A549 (cell line): ENCODE data around the gene SEC16B. TPM values are rescaled to one million over a fixed set of nuclear protein-coding genes. Genes with fewer than 3 reads are reported as not detected.

Experiments used
- ATAC-seq, 2 experiments: fragments of 200-7000 bp in 1 of 2; fragments of >200 bp in 1 of 2; cut with Nextera tagmentation in 1 of 2; cut with Tn5 transposase in 1 of 2; 3 replicates each; pipeline versions ENCODE4 v1.8.0 to v1.9.1; 2018 to 2020; ENCODE audit warnings: mild to moderate bottlenecking in 1 of 2, moderate library complexity in 1 of 2
- CTCF ChIA-PET: fragments of 300-600 bp; sonication (Branson Sonifier 250); formaldehyde crosslinking; extraction: SDS; loops from one replicate; lab custom pipeline; 2021; ENCODE audit warnings: antibody characterized with exemption, inconsistent platforms; lab: Yijun Ruan, JAX
- POLR2A ChIA-PET: fragments of 350-600 bp; formaldehyde crosslinking; extraction: SDS; loops from one replicate; lab custom pipeline; 2021; ENCODE audit warnings: antibody characterized with exemption, inconsistent platforms; lab: Yijun Ruan, JAX
- DNase-seq, 2 experiments: peaks; one replicate each; pipeline versions ENCODE4 v3.0.0 to v3.0.0-alpha.2; 2011 to 2016; ENCODE audit warnings: low read depth in 1 of 2, low spot score in 1 of 2
- FAIRE-seq: peaks from 2 replicates; lab custom pipeline; 2011; peaks lifted over from hg19 to GRCh38; lab: Jason Lieb, UNC
- H3K27ac ChIP-seq, 2 experiments: fragments of >200 bp; sonication (Bioruptor Twin); formaldehyde crosslinking; 3 replicates each; pipeline ENCODE4 v1.5.1; 2016 to 2017
- H3K4me1 ChIP-seq: fragments of >200 bp; sonication (Bioruptor Twin); formaldehyde crosslinking; 3 replicates; pipeline ENCODE4 v1.6.1; 2016
- H3K4me2 ChIP-seq: fragments of >200 bp; sonication (Bioruptor Twin); formaldehyde crosslinking; 3 replicates; pipeline ENCODE4 v1.6.1; 2016
- H3K4me3 ChIP-seq: fragments of >200 bp; sonication (Bioruptor Twin); formaldehyde crosslinking; 3 replicates; pipeline ENCODE4 v1.5.1; 2016
- H3K9me3 ChIP-seq: fragments of >200 bp; sonication (Bioruptor Twin); formaldehyde crosslinking; 3 replicates; pipeline ENCODE4 v1.6.1; 2016
- CBX2 ChIP-seq: fragments of 200-600 bp; sonication (generic); IDR thresholded peaks from 2 replicates; pipeline ENCODE4 v1.6.1; 2016; ENCODE audit warnings: low read depth, mild to moderate bottlenecking, borderline replicate concordance
- FOSB ChIP-seq: fragments of 250-450 bp; sonication (Bioruptor Pico); IDR thresholded peaks from 2 replicates; pipeline ENCODE4 v1.5.0; 2020; ENCODE audit warnings: mild to moderate bottlenecking, moderate library complexity
- GATA3 ChIP-seq: IDR thresholded peaks from 2 replicates; pipeline ENCODE4 v1.6.1; 2012; ENCODE audit warnings: borderline replicate concordance
- HOXA7 ChIP-seq: fragments of 250-450 bp; sonication (Bioruptor Pico); IDR thresholded peaks from 2 replicates; pipeline ENCODE4 v1.5.0; 2020; ENCODE audit warnings: mild to moderate bottlenecking, moderate library complexity
- KDM1A ChIP-seq: fragments of 200-600 bp; sonication (generic); IDR thresholded peaks from 2 replicates; pipeline ENCODE4 v1.6.1; 2016; ENCODE audit warnings: low read depth, mild to moderate bottlenecking
- KDM5A ChIP-seq: fragments of 200-600 bp; sonication (generic); IDR thresholded peaks from 2 replicates; pipeline ENCODE4 v1.6.1; 2016; ENCODE audit warnings: antibody characterized with exemption, mild to moderate bottlenecking
- NFE2L2 ChIP-seq: fragments of 150-350 bp; conservative IDR thresholded peaks from 2 replicates; pipeline ENCODE4 v1.6.1; 2014; ENCODE audit warnings: low read length
- NPAS2 ChIP-seq: fragments of 250-450 bp; sonication (Bioruptor Pico); IDR thresholded peaks from 2 replicates; pipeline ENCODE4 v1.8.0; 2022; ENCODE audit warnings: mild to moderate bottlenecking, moderate library complexity, borderline replicate concordance
- NR3C1 ChIP-seq: fragments of >200 bp; sonication (Bioruptor Twin); formaldehyde crosslinking; IDR thresholded peaks from 3 replicates; pipeline ENCODE4 v1.6.1; 2017
- PBX3 ChIP-seq: IDR thresholded peaks from 2 replicates; pipeline ENCODE4 v1.6.1; 2012
- POLR2A ChIP-seq: IDR thresholded peaks from 2 replicates; pipeline ENCODE4 v1.6.1; 2012; ENCODE audit warnings: mild to moderate bottlenecking, low read length
- POLR2AphosphoS2 ChIP-seq: conservative IDR thresholded peaks from 2 replicates; pipeline ENCODE4 v1.6.1; 2012; ENCODE audit warnings: low read length, improper control_type of control experiment, inconsistent platforms
- SREBF2 ChIP-seq: fragments of 450-650 bp; IDR thresholded peaks from 2 replicates; pipeline ENCODE4 v1.6.1; 2014; ENCODE audit warnings: mild to moderate bottlenecking, moderate library complexity
- TP53 ChIP-seq: fragments of 250-450 bp; sonication (Bioruptor Pico); IDR thresholded peaks from 2 replicates; pipeline ENCODE4 v1.5.0; 2021; ENCODE audit warnings: mild to moderate bottlenecking, moderate library complexity
- USF2 ChIP-seq: fragments of 450-650 bp; IDR thresholded peaks from 2 replicates; pipeline ENCODE4 v1.6.1; 2014; ENCODE audit warnings: antibody characterized with exemption
- ZNF302 ChIP-seq: fragments of 250-450 bp; sonication (Bioruptor Pico); IDR thresholded peaks from 2 replicates; pipeline ENCODE4 v1.9.0; 2021; ENCODE audit warnings: inconsistent platforms, mild to moderate bottlenecking, moderate library complexity
- WGBS: methylation state at CpG from one replicate; pipeline ENCODE4 v1.1.6; 2017; ENCODE audit errors: missing lambda C conversion rate; 5-methylcytosine and 5-hydroxymethylcytosine counted together
- polyA plus RNA-seq, 4 experiments: library from polyadenylated mRNA; depleted of rRNA in 3 of 4; stranded (reverse); fragments of >200 nt; fragmentation: RNase III in 1 of 4; extraction: RNeasy Plus Mini Kit Qiagen cat#74134 plus additional on column Dnase treatment in 1 of 4; gene quantifications; 2 replicates in 3 of 4; 3 replicates in 1 of 4; pipeline ENCODE4 v1.2.3, GENCODE V29; 2011 to 2017
- small RNA-seq, 6 experiments: library from RNA; depleted of rRNA; stranded (forward); fragments of <200 nt; gene quantifications; one replicate each; pipeline ENCODE3, GENCODE V24; 2012
- TF ChIP-seq, protein P1 (sequence below): fragments of >200 bp; sonication (Bioruptor Twin); formaldehyde crosslinking; IDR thresholded peaks from 3 replicates; pipeline ENCODE4 v1.6.1; 2016
- TF ChIP-seq, protein P2 (sequence below): IDR thresholded peaks from 2 replicates; pipeline ENCODE4 v1.6.1; 2012
- TF ChIP-seq, protein P3 (sequence below): fragments of 250-450 bp; sonication (Bioruptor Pico); IDR thresholded peaks from 2 replicates; pipeline ENCODE4 v1.5.0; 2020; ENCODE audit warnings: low read depth, mild to moderate bottlenecking, moderate library complexity
- TF ChIP-seq, protein P4 (sequence below): fragments of 150-350 bp; IDR thresholded peaks from 2 replicates; pipeline ENCODE4 v1.6.1; 2014; ENCODE audit warnings: low read depth, mild to moderate bottlenecking, low read length

The SEC16B gene
- polyA plus RNA-seq, 2 of the 4 experiments (the other 2 are of a cell fraction), result 1.3 to 2.6 TPM

- Histone ChIP-seq H3K4me1 (no peaks in the 10 kb centered on the region), H3K27ac (no peak overlapping the region)
- ATAC-seq (no peak), FAIRE-seq (no peak)
- POLR2A ChIA-PET, result no interaction called here
- TF ChIP-seq, protein P1, sequence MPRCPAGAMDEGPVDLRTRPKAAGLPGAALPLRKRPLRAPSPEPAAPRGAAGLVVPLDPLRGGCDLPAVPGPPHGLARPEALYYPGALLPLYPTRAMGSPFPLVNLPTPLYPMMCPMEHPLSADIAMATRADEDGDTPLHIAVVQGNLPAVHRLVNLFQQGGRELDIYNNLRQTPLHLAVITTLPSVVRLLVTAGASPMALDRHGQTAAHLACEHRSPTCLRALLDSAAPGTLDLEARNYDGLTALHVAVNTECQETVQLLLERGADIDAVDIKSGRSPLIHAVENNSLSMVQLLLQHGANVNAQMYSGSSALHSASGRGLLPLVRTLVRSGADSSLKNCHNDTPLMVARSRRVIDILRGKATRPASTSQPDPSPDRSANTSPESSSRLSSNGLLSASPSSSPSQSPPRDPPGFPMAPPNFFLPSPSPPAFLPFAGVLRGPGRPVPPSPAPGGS, result no peak
- TF ChIP-seq, protein P2, sequence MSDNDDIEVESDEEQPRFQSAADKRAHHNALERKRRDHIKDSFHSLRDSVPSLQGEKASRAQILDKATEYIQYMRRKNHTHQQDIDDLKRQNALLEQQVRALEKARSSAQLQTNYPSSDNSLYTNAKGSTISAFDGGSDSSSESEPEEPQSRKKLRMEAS, result no peak
- TF ChIP-seq NR3C1, result no peak
- TF ChIP-seq PBX3, result no peak
- no peak for TF ChIP-seq POLR2A
- no peak for TF ChIP-seq KDM1A
- no peak for TF ChIP-seq NFE2L2
- TF ChIP-seq, protein P3, sequence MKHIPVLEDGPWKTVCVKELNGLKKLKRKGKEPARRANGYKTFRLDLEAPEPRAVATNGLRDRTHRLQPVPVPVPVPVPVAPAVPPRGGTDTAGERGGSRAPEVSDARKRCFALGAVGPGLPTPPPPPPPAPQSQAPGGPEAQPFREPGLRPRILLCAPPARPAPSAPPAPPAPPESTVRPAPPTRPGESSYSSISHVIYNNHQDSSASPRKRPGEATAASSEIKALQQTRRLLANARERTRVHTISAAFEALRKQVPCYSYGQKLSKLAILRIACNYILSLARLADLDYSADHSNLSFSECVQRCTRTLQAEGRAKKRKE, result no peak
- no peak for TF ChIP-seq SREBF2
- no peak for TF ChIP-seq USF2
- TF ChIP-seq CBX2, result no peak
- no peak for TF ChIP-seq FOSB (CRISPR knock-in tag)
- no peak for TF ChIP-seq GATA3
- TF ChIP-seq TP53 (CRISPR knock-in tag), result no peak
- no peak for TF ChIP-seq HOXA7 (CRISPR knock-in tag)
- TF ChIP-seq ZNF302 (CRISPR knock-in tag), result no peak
- no peak for TF ChIP-seq NPAS2 (CRISPR knock-in tag)
- TF ChIP-seq, all 56 proteins: peak for 0
- DNase-seq, result no peak
- Histone ChIP-seq H3K4me2 (no peak overlapping the region), H3K4me3 (no peak overlapping the region), H3K9me3 (no peaks in the 10 kb centered on the region)
- 26% methylated on average over 11 of the region's 11 CpGs for WGBS
- CTCF ChIA-PET, result interaction anchor here (0.7 to 1.5 kb wide), 2 partner anchors 9 to 102 kb away, joined by 3 to 4 read pairs; no protein-coding TSS in a partner anchor
Observed at GRCh38 chr1:177897998-177898654, 71.7 kb downstream of the SEC16B start.

DNA sequence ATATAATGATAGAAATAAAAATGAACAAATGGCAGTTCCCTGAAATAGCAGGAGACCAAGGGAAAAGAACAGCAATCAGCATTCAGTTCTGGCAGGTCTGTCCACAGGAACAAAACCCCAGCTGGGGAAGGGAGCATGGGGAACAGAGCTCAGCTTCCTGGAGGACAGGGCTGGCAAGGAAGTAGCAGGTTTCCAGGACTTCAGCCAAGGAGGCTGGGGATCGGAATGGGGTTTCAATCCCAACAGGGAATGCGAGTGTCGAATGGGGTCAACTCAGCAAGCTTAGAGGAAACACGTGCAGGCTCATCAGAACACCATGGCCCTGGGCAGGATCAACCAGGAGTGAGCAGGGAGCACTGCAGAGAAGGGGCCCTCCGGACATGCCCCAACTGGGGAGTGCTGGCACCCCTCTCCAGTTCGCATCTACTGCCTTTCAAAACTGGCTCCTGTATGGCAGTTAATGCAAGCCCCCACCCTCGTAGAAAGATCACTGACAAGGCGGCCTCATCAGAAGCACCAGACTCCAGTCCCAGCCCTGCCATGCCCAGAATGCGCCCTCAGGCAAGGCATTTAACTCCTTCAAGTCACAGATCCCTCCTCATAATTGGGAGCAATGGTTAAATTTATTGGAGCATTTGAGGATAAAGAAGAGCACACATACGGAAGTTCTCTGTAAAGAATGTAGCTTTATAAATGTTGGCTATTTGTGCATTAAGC lies 72.4 kb downstream of the SEC16B start:
- no peak for FAIRE-seq
- H3K27ac ChIP-seq, result no peak overlapping the region

More for the DNA sequence above, 72.4 kb downstream of the SEC16B start:
- WGBS, result 17% methylated on average over 8 of the region's 10 CpGs
- ChIA-PET POLR2A (no interaction called here), CTCF (interaction anchor here (1.5 kb wide), 1 partner anchor 10 kb away, joined by 4 read pairs; no protein-coding TSS in a partner anchor)
- no peak overlapping the region for H3K4me3 ChIP-seq
- DNase-seq, result no peak
- no peak for TF ChIP-seq KDM5A
- TF ChIP-seq POLR2AphosphoS2, result no peak
- TF ChIP-seq, protein P4, sequence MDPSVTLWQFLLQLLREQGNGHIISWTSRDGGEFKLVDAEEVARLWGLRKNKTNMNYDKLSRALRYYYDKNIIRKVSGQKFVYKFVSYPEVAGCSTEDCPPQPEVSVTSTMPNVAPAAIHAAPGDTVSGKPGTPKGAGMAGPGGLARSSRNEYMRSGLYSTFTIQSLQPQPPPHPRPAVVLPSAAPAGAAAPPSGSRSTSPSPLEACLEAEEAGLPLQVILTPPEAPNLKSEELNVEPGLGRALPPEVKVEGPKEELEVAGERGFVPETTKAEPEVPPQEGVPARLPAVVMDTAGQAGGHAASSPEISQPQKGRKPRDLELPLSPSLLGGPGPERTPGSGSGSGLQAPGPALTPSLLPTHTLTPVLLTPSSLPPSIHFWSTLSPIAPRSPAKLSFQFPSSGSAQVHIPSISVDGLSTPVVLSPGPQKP, result no peak
- no peak overlapping the region for H3K4me2 ChIP-seq
- H3K9me3 ChIP-seq, result no peaks in the 10 kb centered on the region
- no peak for ATAC-seq
- no peaks in the 10 kb centered on the region for H3K4me1 ChIP-seq

Small RNA genes lying within 50 kb of the gene (small RNA-seq; reads per million reads assigned to genes)
- 0 reads per million in 6 experiments for gene AL359075.1

Other genes starting within 250 kb of the SEC16B start
- 17.6 and 17.8 TPM in 2 replicates for gene RASAL2, start 124.0 kb upstream of the SEC16B start, polyA plus RNA-seq (2011; rRNA removed)
- gene RASAL2, start 124.0 kb upstream of the SEC16B start, polyA plus RNA-seq (2017; fragmentation: RNase III; extraction: RNeasy Plus Mini Kit Qiagen cat#74134 plus additional on column Dnase treatment), result 6.4 to 7.1 TPM (median 7.0 TPM) in 3 replicates